ENCODE results near the gene DENND4A.
"Not testable (repeated sequence)": the region's sequence is repeated elsewhere in the genome, so short reads cannot be mapped to it uniquely, and the experiment has no call there.

The DENND4A gene

GRCh38 chr15:65787260-65787659 is 4.8 kb downstream of the DENND4A start:
- no peak for DNase-seq

GRCh38 chr15:65785151-65785550 is 6.9 kb downstream of the DENND4A start:
- no peak for DNase-seq

GRCh38 chr15:65783872-65784271 is 8.2 kb downstream of the DENND4A start:
- no peak for DNase-seq

GRCh38 chr15:65782096-65782495 is 10.0 kb downstream of the DENND4A start:
- no peak for DNase-seq

- DNase-seq = not testable (repeated sequence)
Observed at GRCh38 chr15:65778701-65779100, 13.4 kb downstream of the DENND4A start.

- no peak for DNase-seq
Observed at GRCh38 chr15:65778269-65778668, 13.8 kb downstream of the DENND4A start.

- DNase-seq = no peak
Observed at GRCh38 chr15:65777843-65778242, 14.2 kb downstream of the DENND4A start.

GRCh38 chr15:65777053-65777452 is 15.0 kb downstream of the DENND4A start:
- no peak for DNase-seq

- no peak for DNase-seq
Observed at GRCh38 chr15:65773386-65774111, 18.5 kb downstream of the DENND4A start.

GRCh38 chr15:65772930-65773329 is 19.2 kb downstream of the DENND4A start:
- no peak for DNase-seq

GRCh38 chr15:65771870-65772269 is 20.2 kb downstream of the DENND4A start:
- no peak for DNase-seq

GRCh38 chr15:65769482-65769881 is 22.6 kb downstream of the DENND4A start:
- DNase-seq = no peak

GRCh38 chr15:65767895-65768294 is 24.2 kb downstream of the DENND4A start:
- DNase-seq = no peak

GRCh38 chr15:65767264-65767595 is 24.9 kb downstream of the DENND4A start:
- no peak for DNase-seq

GRCh38 chr15:65766422-65767263 is 25.4 kb downstream of the DENND4A start:
- no peak for DNase-seq

GRCh38 chr15:65765106-65765505 is 27.0 kb downstream of the DENND4A start:
- DNase-seq = no peak

GRCh38 chr15:65762914-65763787 is 28.9 kb downstream of the DENND4A start:
- DNase-seq = no peak

GRCh38 chr15:65762399-65762798 is 29.7 kb downstream of the DENND4A start:
- DNase-seq = no peak

- DNase-seq = no peak
Observed at GRCh38 chr15:65761210-65761926, 30.7 kb downstream of the DENND4A start.

- no peak for DNase-seq
Observed at GRCh38 chr15:65759441-65759840, 32.7 kb downstream of the DENND4A start.

- no peak for DNase-seq
Observed at GRCh38 chr15:65758242-65758641, 33.9 kb downstream of the DENND4A start.

- DNase-seq = no peak
Observed at GRCh38 chr15:65757256-65757655, 34.8 kb downstream of the DENND4A start.

Measured in NCI-H526 (cell line).